HUES48 (cell line): ENCODE data around the gene CCN6.

Source experiments
- H3K27ac ChIP-seq: one replicate; pipeline ENCODE4 v1.7.0; 2013; ENCODE audit warnings: low read depth, low read length, inconsistent platforms
- H3K27me3 ChIP-seq: 2 replicates; pipeline ENCODE4 v1.6.1; 2013; ENCODE audit warnings: mild to moderate bottlenecking, low read length; ENCODE audit not compliant: control insufficient read depth, insufficient read depth
- H3K36me3 ChIP-seq: 2 replicates; pipeline ENCODE4 v1.6.1; 2013; ENCODE audit warnings: low read length; ENCODE audit not compliant: control insufficient read depth, insufficient read depth
- H3K4me1 ChIP-seq: 2 replicates; pipeline ENCODE4 v1.6.1; 2013; ENCODE audit warnings: mild to moderate bottlenecking, low read length; ENCODE audit not compliant: control insufficient read depth, insufficient read depth
- H3K4me3 ChIP-seq: 2 replicates; pipeline ENCODE4 v1.5.1; 2013; ENCODE audit warnings: mild to moderate bottlenecking, low read depth, low read length
- H3K9ac ChIP-seq: 2 replicates; pipeline ENCODE4 v1.6.1; 2013; ENCODE audit warnings: mild to moderate bottlenecking, low read depth, low read length, moderate library complexity
- H3K9me3 ChIP-seq: 2 replicates; pipeline ENCODE4 v1.6.1; 2013; ENCODE audit warnings: low read length; ENCODE audit not compliant: control insufficient read depth, insufficient read depth

Gene CCN6

DNA sequence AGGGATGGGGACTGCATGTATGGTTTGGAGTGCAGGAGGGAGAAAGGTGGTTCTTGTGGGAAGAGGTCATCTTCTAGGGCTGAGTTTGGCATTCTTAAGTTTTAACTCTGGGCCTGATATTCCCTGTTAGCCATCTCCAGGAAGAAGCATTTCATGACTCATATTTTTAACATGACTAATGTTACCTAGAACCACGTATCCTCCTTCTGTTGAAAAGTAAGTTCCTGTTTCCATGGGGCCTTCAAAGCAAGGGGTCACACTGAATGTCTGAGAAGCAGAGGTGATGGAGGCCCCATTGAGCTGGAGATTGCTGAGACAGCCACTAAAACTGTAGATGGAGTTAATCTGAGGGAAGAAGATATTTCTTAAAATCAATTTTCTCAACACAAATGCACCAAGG, 63.6 kb downstream of the CCN6 start:
- Histone ChIP-seq H3K27ac (no peak overlapping the region), H3K36me3 (no peaks in the 10 kb centered on the region), H3K4me3 (no peak overlapping the region), H3K9ac (no peak overlapping the region), H3K9me3 (no peaks in the 10 kb centered on the region), H3K27me3 (no peaks in the 10 kb centered on the region), H3K4me1 (no peaks in the 10 kb centered on the region)

DNA sequence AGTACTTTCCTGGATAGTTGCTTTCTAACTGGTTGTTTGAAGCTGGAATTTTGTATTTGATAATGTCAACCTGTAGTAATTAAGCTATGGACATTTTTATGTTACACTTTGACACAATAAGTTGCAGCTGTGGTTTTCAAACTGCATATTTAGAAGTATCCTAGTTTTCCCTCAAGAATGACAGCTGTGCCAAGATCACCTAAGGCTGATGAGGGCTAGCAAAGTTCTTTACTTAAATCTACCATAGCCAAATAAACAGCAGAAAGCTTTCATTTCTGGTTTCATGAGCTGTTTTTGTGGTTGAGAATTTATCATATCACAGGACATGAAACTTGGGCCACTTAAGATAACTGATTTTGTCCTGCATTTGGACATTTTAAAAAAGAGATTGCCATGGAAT, 64.1 kb downstream of the CCN6 start:
- Histone ChIP-seq H3K27me3 (no peaks in the 10 kb centered on the region), H3K9ac (no peak overlapping the region), H3K27ac (no peak overlapping the region), H3K4me1 (no peaks in the 10 kb centered on the region), H3K36me3 (no peaks in the 10 kb centered on the region), H3K4me3 (no peak overlapping the region), H3K9me3 (no peaks in the 10 kb centered on the region)
